Endothelial cell of umbilical vein (primary cell): ENCODE results near the gene SLCO3A1. TPM values are rescaled to one million over a fixed set of nuclear protein-coding genes. Genes with fewer than 3 reads are reported as not detected.

ENCODE experiments used
- BruUV-seq: library from RNA; stranded (reverse); fragments of 400-500 nt; replicated peaks from 2 replicates; lab custom pipeline; 2021; lab: Mats Ljungman, UMichigan
- CTCF ChIA-PET: fragments of 300-600, 350-600 bp; sonication (Branson Sonifier 250); formaldehyde crosslinking; loops from one replicate; lab custom pipeline; 2021; ENCODE audit warnings: antibody characterized with exemption, inconsistent platforms; lab: Charles Lee
- POLR2A ChIA-PET: fragments of 300-600, 350-600 bp; sonication (Branson Sonifier 250); formaldehyde crosslinking; loops from one replicate; lab custom pipeline; 2021; ENCODE audit warnings: antibody characterized with exemption, inconsistent platforms; lab: Charles Lee
- DNase-seq: peaks from one replicate; pipeline ENCODE4 v3.0.0-alpha.2; 2011; ENCODE audit warnings: low read depth, low spot score
- FAIRE-seq: peaks from 2 replicates; lab custom pipeline; 2011; peaks lifted over from hg19 to GRCh38; lab: Jason Lieb, UNC
- H2AFZ ChIP-seq: 2 replicates; pipeline ENCODE4 v1.6.0; 2012; ENCODE audit warnings: low read depth, low read length, control low read depth, inconsistent platforms
- H3K27ac ChIP-seq: 2 replicates; pipeline ENCODE4 v1.5.1; 2011; ENCODE audit warnings: low read depth, mild to moderate bottlenecking, control low read depth, low read length, moderate library complexity; ENCODE audit not compliant: insufficient read depth
- H3K27me3 ChIP-seq, 2 experiments: 2 replicates each; pipeline versions ENCODE4 v1.6.0 to v1.6.1; 2011; ENCODE audit warnings: low read length in 2 of 2, mixed read lengths in 1 of 2; ENCODE audit not compliant: control insufficient read depth in 2 of 2, insufficient read depth in 2 of 2
- H3K36me3 ChIP-seq, 2 experiments: 2 replicates in 1 of 2; 3 replicates in 1 of 2; pipeline ENCODE4 v1.5.1; 2011; ENCODE audit warnings: low read length in 2 of 2, mild to moderate bottlenecking in 1 of 2, moderate library complexity in 1 of 2; ENCODE audit not compliant: control insufficient read depth in 2 of 2, insufficient read depth in 2 of 2; ENCODE audit errors: extremely low read depth in 1 of 2
- H3K4me1 ChIP-seq: 3 replicates; pipeline ENCODE4 v1.5.1; 2011; ENCODE audit warnings: mild to moderate bottlenecking, low read length; ENCODE audit not compliant: control insufficient read depth, insufficient read depth; ENCODE audit errors: extremely low read depth
- H3K4me2 ChIP-seq: 2 replicates; pipeline ENCODE4 v1.6.1; 2011; ENCODE audit warnings: low read length, control low read depth, mixed read lengths; ENCODE audit not compliant: insufficient read depth
- H3K4me3 ChIP-seq, 3 experiments: fragments of 200-600 bp in 1 of 3; sonication (generic), shearing (Covaris generic) in 1 of 3; replicated peaks in 1 of 3; 2 replicates each; pipeline ENCODE4 v1.5.1; 2011 to 2016; ENCODE audit warnings: control low read depth in 3 of 3, low read length in 3 of 3, mild to moderate bottlenecking in 2 of 3, inconsistent platforms in 1 of 3, low read depth in 1 of 3, moderate library complexity in 1 of 3; ENCODE audit not compliant: insufficient read depth in 1 of 3
- H3K79me2 ChIP-seq: 2 replicates; pipeline ENCODE4 v1.6.0; 2012; ENCODE audit warnings: low read length, inconsistent platforms; ENCODE audit not compliant: control insufficient read depth, insufficient read depth
- H3K9ac ChIP-seq: replicated peaks from 2 replicates; pipeline ENCODE3; 2011; ENCODE audit warnings: low read length, control low read depth; ENCODE audit not compliant: insufficient read depth; ENCODE audit errors: extremely low read depth
- H3K9me1 ChIP-seq: replicated peaks from 3 replicates; pipeline ENCODE4 v1.6.0; 2011; ENCODE audit warnings: mild to moderate bottlenecking, low read length; ENCODE audit not compliant: control insufficient read depth, insufficient read depth; ENCODE audit errors: extremely low read depth
- H3K9me3 ChIP-seq: replicated peaks from 2 replicates; pipeline ENCODE4 v1.5.1; 2012; ENCODE audit warnings: low read length, inconsistent platforms; ENCODE audit not compliant: control insufficient read depth, insufficient read depth
- H4K20me1 ChIP-seq: replicated peaks from 2 replicates; pipeline ENCODE3; 2011; ENCODE audit warnings: mild to moderate bottlenecking, low read length; ENCODE audit not compliant: control insufficient read depth, insufficient read depth; ENCODE audit errors: extremely low read depth
- CTCF ChIP-seq, 2 donors: IDR thresholded peaks; 1 replicate in 1 of 2; 2 replicates in 1 of 2; pipeline ENCODE4 v1.5.1; 2011; ENCODE audit warnings: low read length in 2 of 2, mild to moderate bottlenecking in 2 of 2, moderate library complexity in 2 of 2, control low read depth in 1 of 2, inconsistent platforms in 1 of 2, low read depth in 1 of 2; ENCODE audit not compliant: insufficient read depth in 1 of 2; ENCODE audit errors: extremely low read depth in 1 of 2
- EZH2 ChIP-seq: IDR thresholded peaks from 2 replicates; pipeline ENCODE4 v1.6.1; 2012; ENCODE audit warnings: borderline replicate concordance, low read depth, mild to moderate bottlenecking, moderate library complexity, low read length, inconsistent platforms; ENCODE audit not compliant: severe bottlenecking
- FOS ChIP-seq: IDR thresholded peaks from 2 replicates; pipeline ENCODE4 v1.6.1; 2011; ENCODE audit warnings: mild to moderate bottlenecking, low read length, moderate library complexity, borderline replicate concordance; ENCODE audit not compliant: insufficient read depth
- GATA2 ChIP-seq: IDR thresholded peaks from 2 replicates; pipeline ENCODE4 v1.7.0; 2011; ENCODE audit warnings: low read depth, mild to moderate bottlenecking, moderate library complexity, mixed read lengths, low read length; ENCODE audit not compliant: insufficient read length, insufficient read depth
- JUN ChIP-seq: IDR thresholded peaks from 2 replicates; pipeline ENCODE4 v1.6.1; 2011; ENCODE audit warnings: borderline replicate concordance, low read depth; ENCODE audit not compliant: insufficient read length, insufficient read depth
- MYC ChIP-seq: IDR thresholded peaks from one replicate; pipeline ENCODE4 v1.6.1; 2011; ENCODE audit warnings: mild to moderate bottlenecking, low read depth, low read length
- POLR2A ChIP-seq: IDR thresholded peaks from 2 replicates; pipeline ENCODE4 v1.6.1; 2012; ENCODE audit warnings: low read depth, mild to moderate bottlenecking, control low read depth, low read length
- POLR2AphosphoS5 ChIP-seq: IDR thresholded peaks from 2 replicates; pipeline ENCODE4 v1.6.1; 2012; ENCODE audit warnings: low read depth, mild to moderate bottlenecking, control low read depth, low read length, moderate library complexity; ENCODE audit not compliant: insufficient read depth
- dilution Hi-C: fragments of 300-500 bp; cut with MboI; formaldehyde crosslinking; loops from one replicate; pipeline ENCODE4 v1.15.0; 2019; ENCODE audit warnings: low sequenced_read_pairs; ENCODE audit not compliant: extremely low pct_ligation_motif_present
- intact Hi-C: fragments of 100-400 bp; cut with micrococcal nuclease; formaldehyde crosslinking; loops from one replicate; pipeline ENCODE4 v1.10.0; 2022
- polyA plus RNA-seq, 4 experiments: library from polyadenylated mRNA; depleted of rRNA in 3 of 4; stranded (reverse) in 3 of 4; unstranded in 1 of 4; fragments of >200 nt; gene quantifications; 2 replicates each; pipeline versions ENCODE4 v1.2.1 to v1.2.3, GENCODE V29; 2011 to 2012; ENCODE audit warnings: missing spikeins in 1 of 4
- total RNA-seq: library from RNA; stranded (reverse); gene quantifications from 2 replicates; pipeline ENCODE4 v1.2.3, GENCODE V29; 2021
- TF ChIP-seq, protein P1 (sequence below): IDR thresholded peaks from 2 replicates; pipeline ENCODE4 v1.6.1; 2011; ENCODE audit not compliant: insufficient read depth, insufficient read length

The SLCO3A1 gene
- total and polyA plus RNA-seq, 2 donors (not counting 3 experiments of a cell fraction or from before 2014, with no cell fraction given): 0.88 to 0.92 TPM

DNA sequence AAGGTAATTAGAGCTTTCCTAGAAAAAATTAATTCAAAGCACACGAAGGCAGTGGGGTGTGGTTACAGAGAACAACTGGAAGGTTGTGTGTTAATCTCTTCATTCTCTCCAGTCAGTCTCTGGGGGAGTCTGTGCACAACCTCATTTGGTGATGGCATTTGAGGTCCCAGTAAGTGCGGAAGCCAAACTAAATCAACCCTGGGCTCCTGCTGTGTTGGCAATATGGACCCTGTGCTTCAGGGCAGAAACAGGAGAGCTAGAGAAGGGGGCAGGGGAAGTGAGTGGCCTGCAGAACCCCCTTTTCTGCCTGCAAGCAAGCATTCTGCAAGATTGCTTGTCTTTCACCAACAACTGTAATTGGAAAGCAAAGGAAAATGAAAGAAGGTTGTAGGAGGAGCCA, 344.2 kb downstream of the SLCO3A1 start:
- ChIA-PET CTCF (no interaction called here), POLR2A (no interaction called here)
- Histone ChIP-seq H4K20me1 (no peaks in the 10 kb centered on the region), H3K4me3 (no peak overlapping the region), H2AFZ (no peak overlapping the region), H3K79me2 (no peaks in the 10 kb centered on the region), H3K9ac (no peak overlapping the region), H3K4me1 (no peaks in the 10 kb centered on the region), H3K27ac (no peak overlapping the region), H3K4me2 (no peak overlapping the region), H3K36me3 (no peaks in the 10 kb centered on the region), H3K9me1 (no peaks in the 10 kb centered on the region), H3K9me3 (peaks cover 1% of the 10 kb centered on the region), H3K27me3 (no peaks in the 10 kb centered on the region)
- dilution Hi-C loops: no loop called here
- no peak for FAIRE-seq
- TF ChIP-seq GATA2 (no peak), EZH2 (no peak), POLR2A (no peak), FOS (no peak), POLR2AphosphoS5 (no peak), JUN (no peak), CTCF (IDR thresholded peaks at IDR 0.05; ENCODE audit: extremely low read depth in 1 of 2, insufficient read depth in 1 of 2, low read depth in 1 of 2, low read length in 2 of 2) (no peak), MYC (no peak)
- TF ChIP-seq, protein P1, sequence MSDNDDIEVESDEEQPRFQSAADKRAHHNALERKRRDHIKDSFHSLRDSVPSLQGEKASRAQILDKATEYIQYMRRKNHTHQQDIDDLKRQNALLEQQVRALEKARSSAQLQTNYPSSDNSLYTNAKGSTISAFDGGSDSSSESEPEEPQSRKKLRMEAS: no peak
- intact Hi-C loops: no loop called here
- no TSS peak for BruUV-seq
- no peak for DNase-seq
